ENCODE results near the gene AFF3. TPM values are rescaled to one million over a fixed set of nuclear protein-coding genes. Genes with fewer than 3 reads are reported as not detected.

Gene AFF3
- total RNA-seq, 1 experiment from 2014 or later, result 0.22 TPM

DNA sequence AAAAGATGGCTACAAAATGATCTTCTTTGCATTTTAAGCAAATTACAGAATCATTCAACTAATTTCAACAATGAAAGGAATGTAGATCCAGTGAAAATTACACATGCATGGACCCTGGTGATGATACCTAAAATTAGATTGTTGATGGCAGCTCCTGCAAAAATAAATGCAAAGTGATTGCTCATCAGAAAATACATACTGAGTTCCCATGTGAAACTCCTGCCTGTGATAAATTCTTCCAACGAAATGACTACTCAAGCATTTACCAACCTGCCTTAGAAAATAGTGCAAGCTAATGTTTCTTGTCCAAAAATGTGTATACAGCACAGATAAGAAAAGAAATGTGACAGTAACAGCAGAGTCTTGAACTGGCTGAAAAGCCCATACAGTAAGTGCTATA, 352.5 kb downstream of the AFF3 start:
- H3K27me3 Mint-ChIP-seq (ENCODE audit: low read depth), result no peaks in the 10 kb centered on the region
- Histone ChIP-seq H3K56ac (ENCODE audit: insufficient read length, low read depth, low read length) (no peak overlapping the region), H3K9me3 (ENCODE audit: control insufficient read depth, low read depth, low read length) (no peaks in the 10 kb centered on the region), H3K23ac (ENCODE audit: insufficient read length, low read depth, low read length) (no peak overlapping the region), H4K91ac (ENCODE audit: insufficient read length, low read depth, low read length) (no peak overlapping the region), H3K14ac (ENCODE audit: insufficient read depth, low read length) (no peak overlapping the region), H2BK5ac (ENCODE audit: insufficient read length, low read length) (no peak overlapping the region), H4K20me1 (ENCODE audit: control insufficient read depth, insufficient read depth, insufficient read length) (no peaks in the 10 kb centered on the region), H4K8ac (replicated peaks; ENCODE audit: insufficient read length, low read depth, low read length) (no peak overlapping the region), H3K27ac (ENCODE audit: insufficient read length, low read depth, low read length) (no peak overlapping the region), H2BK12ac (ENCODE audit: insufficient read length, low read depth, low read length) (no peak overlapping the region), H3K23me2 (ENCODE audit: insufficient read length, low read depth, low read length, poor library complexity, severe bottlenecking) (no peaks in the 10 kb centered on the region), H3T11ph (ENCODE audit: low read length) (no peak overlapping the region), H3K4me2 (ENCODE audit: insufficient read depth, insufficient read length, low read length) (no peak overlapping the region), H2BK15ac (ENCODE audit: low read depth, low read length) (no peak overlapping the region), H2BK120ac (ENCODE audit: low read depth, low read length, poor library complexity, severe bottlenecking) (no peak overlapping the region), H2AK5ac (ENCODE audit: insufficient read length, low read length) (no peak overlapping the region), H2BK20ac (ENCODE audit: low read depth, low read length, poor library complexity, severe bottlenecking) (no peak overlapping the region), H3K4me1 (ENCODE audit: insufficient read depth, low read length) (no peaks in the 10 kb centered on the region), H3K79me1 (ENCODE audit: insufficient read depth, low read depth, low read length, poor library complexity, severe bottlenecking) (no peaks in the 10 kb centered on the region), H3K79me2 (ENCODE audit: insufficient read depth, low read length) (no peaks in the 10 kb centered on the region), H3K27me3 (ENCODE audit: insufficient read depth, low read length) (no peaks in the 10 kb centered on the region), H2AFZ (ENCODE audit: low read length) (no peak overlapping the region), H3K4ac (ENCODE audit: low read depth, low read length) (no peak overlapping the region), H3K9ac (ENCODE audit: extremely low read depth, insufficient read length, low read length) (no peak overlapping the region), H4K5ac (ENCODE audit: insufficient read length, low read depth, low read length) (no peak overlapping the region), H3K18ac (ENCODE audit: insufficient read length, low read depth, low read length) (no peak overlapping the region)
- peaks cover 4 to 5% of the 10 kb centered on the region in 2 experiments; a peak in 1 of 4 replicates for H3K4me1 Mint-ChIP-seq
- H3K27ac Mint-ChIP-seq, result no peak overlapping the region
- TF ChIP-seq, protein P1, sequence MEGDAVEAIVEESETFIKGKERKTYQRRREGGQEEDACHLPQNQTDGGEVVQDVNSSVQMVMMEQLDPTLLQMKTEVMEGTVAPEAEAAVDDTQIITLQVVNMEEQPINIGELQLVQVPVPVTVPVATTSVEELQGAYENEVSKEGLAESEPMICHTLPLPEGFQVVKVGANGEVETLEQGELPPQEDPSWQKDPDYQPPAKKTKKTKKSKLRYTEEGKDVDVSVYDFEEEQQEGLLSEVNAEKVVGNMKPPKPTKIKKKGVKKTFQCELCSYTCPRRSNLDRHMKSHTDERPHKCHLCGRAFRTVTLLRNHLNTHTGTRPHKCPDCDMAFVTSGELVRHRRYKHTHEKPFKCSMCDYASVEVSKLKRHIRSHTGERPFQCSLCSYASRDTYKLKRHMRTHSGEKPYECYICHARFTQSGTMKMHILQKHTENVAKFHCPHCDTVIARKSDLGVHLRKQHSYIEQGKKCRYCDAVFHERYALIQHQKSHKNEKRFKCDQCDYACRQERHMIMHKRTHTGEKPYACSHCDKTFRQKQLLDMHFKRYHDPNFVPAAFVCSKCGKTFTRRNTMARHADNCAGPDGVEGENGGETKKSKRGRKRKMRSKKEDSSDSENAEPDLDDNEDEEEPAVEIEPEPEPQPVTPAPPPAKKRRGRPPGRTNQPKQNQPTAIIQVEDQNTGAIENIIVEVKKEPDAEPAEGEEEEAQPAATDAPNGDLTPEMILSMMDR (conservative IDR thresholded peaks at IDR 0.05), result no peak
- no peak overlapping the region for H3K4me3 Mint-ChIP-seq
- peaks cover under 1 to 2% of the 10 kb centered on the region in 2 experiments; a peak in 3 of 5 replicates for H3K9me3 Mint-ChIP-seq
- DNase-seq, result no peak
- no peaks in the 10 kb centered on the region for H3K36me3 Mint-ChIP-seq (ENCODE audit: insufficient read depth in 1 of 3, low read depth in 3 of 3)
- WGBS (ENCODE audit: extremely low coverage, insufficient read length, low lambda C conversion rate), result no CpG with 5 or more reads among the region's 1 CpG
